Mesothelial cell of epicardium (in vitro differentiated cells): ENCODE measurements around the gene SAXO1. TPM values are rescaled to one million over a fixed set of nuclear protein-coding genes. Genes with fewer than 3 reads are reported as not detected.

Source experiments
- DNase-seq, 2 experiments: peaks; one replicate each; pipeline ENCODE4 v3.0.0; 2021; ENCODE audit warnings: low spot score in 2 of 2; ENCODE audit not compliant: unreplicated experiment in 2 of 2
- H3K27ac Mint-ChIP-seq: 2 replicates; pipeline ENCODE4 v1.8.0; 2021; ENCODE audit warnings: mixed read lengths
- H3K27me3 Mint-ChIP-seq: 2 replicates; pipeline ENCODE4 v1.8.0; 2021; ENCODE audit warnings: low read depth, mixed read lengths
- H3K36me3 Mint-ChIP-seq: 2 replicates; pipeline ENCODE4 v1.8.0; 2021; ENCODE audit warnings: mixed read lengths
- H3K4me1 Mint-ChIP-seq: 2 replicates; pipeline ENCODE4 v1.8.0; 2021; ENCODE audit warnings: mixed read lengths
- H3K4me3 Mint-ChIP-seq: 2 replicates; pipeline ENCODE4 v1.8.0; 2021; ENCODE audit warnings: mild to moderate bottlenecking, moderate library complexity, mixed read lengths
- H3K9me3 Mint-ChIP-seq: 2 replicates; pipeline ENCODE4 v1.8.0; 2021; ENCODE audit warnings: mixed read lengths
- total RNA-seq: library from RNA; stranded (reverse); gene quantifications from 3 replicates; pipeline ENCODE4 v1.2.1, GENCODE V29; 2021
- TF ChIP-seq, protein P1 (sequence below): fragments of 200-600 bp; sonication (generic); IDR thresholded peaks from one replicate; pipeline ENCODE4 v1.5.0; 2021; ENCODE audit warnings: antibody characterized with exemption; ENCODE audit not compliant: unreplicated experiment

SAXO1 gene
- total RNA-seq, 1 donor from 2014 or later, result 0.38 TPM

DNA sequence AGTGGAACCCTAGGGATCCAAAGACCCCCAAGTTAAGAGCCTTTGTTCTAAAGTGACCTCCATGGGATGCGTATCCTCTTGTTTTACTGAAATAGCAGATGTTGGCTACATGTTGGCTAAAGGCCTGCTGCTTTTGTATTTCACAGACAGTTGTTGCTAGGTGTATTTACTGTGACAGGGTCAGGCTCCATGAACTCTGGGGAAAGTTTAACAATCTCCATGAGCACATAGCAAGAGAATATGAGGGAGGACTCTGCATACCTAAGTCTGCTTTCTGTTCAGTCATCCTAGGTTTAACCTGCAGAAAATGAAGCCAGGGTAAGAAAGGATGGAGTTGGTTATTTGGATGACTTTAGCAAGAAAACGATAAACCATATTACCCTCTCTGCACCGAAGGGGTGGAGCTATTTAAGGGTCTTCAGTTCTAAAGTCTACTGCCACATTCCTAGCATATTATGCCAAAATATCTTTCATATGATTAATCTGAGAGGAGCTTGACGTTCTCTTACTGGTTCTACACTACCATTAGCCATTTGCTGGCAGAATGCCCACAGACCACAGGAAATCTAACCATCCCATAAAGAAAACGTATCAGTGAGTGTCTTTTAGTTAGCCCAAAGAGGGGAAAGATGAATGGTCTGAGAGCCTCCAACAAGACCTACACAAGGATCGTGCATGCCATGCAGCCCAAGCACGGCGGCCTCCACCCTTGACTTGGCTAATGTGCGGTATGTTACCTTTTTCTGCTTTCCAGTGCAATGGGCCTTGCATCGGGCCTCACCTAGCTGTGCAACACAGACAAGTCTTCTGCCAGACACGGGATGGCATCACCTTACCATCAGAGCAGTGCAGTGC, 127.8 kb downstream of the SAXO1 start:
- TF ChIP-seq, protein P1, sequence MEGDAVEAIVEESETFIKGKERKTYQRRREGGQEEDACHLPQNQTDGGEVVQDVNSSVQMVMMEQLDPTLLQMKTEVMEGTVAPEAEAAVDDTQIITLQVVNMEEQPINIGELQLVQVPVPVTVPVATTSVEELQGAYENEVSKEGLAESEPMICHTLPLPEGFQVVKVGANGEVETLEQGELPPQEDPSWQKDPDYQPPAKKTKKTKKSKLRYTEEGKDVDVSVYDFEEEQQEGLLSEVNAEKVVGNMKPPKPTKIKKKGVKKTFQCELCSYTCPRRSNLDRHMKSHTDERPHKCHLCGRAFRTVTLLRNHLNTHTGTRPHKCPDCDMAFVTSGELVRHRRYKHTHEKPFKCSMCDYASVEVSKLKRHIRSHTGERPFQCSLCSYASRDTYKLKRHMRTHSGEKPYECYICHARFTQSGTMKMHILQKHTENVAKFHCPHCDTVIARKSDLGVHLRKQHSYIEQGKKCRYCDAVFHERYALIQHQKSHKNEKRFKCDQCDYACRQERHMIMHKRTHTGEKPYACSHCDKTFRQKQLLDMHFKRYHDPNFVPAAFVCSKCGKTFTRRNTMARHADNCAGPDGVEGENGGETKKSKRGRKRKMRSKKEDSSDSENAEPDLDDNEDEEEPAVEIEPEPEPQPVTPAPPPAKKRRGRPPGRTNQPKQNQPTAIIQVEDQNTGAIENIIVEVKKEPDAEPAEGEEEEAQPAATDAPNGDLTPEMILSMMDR, result no peak
- Mint-ChIP-seq H3K27me3 (no peaks in the 10 kb centered on the region), H3K4me1 (peaks cover 2% of the 10 kb centered on the region), H3K36me3 (peaks cover 12% of the 10 kb centered on the region), H3K27ac (no peak overlapping the region), H3K9me3 (peaks cover 24% of the 10 kb centered on the region), H3K4me3 (no peak overlapping the region)
- DNase-seq, result no peak

GRCh38 chr9:18903450-18903849, 129.6 kb downstream of the SAXO1 start:
- Mint-ChIP-seq H3K9me3 (peaks cover 40% of the 10 kb centered on the region), H3K27ac (no peak overlapping the region), H3K36me3 (peaks cover 15% of the 10 kb centered on the region), H3K27me3 (no peaks in the 10 kb centered on the region), H3K4me3 (no peak overlapping the region), H3K4me1 (no peaks in the 10 kb centered on the region)
- DNase-seq, result no peak
- TF ChIP-seq, protein P1, result no peak

DNA sequence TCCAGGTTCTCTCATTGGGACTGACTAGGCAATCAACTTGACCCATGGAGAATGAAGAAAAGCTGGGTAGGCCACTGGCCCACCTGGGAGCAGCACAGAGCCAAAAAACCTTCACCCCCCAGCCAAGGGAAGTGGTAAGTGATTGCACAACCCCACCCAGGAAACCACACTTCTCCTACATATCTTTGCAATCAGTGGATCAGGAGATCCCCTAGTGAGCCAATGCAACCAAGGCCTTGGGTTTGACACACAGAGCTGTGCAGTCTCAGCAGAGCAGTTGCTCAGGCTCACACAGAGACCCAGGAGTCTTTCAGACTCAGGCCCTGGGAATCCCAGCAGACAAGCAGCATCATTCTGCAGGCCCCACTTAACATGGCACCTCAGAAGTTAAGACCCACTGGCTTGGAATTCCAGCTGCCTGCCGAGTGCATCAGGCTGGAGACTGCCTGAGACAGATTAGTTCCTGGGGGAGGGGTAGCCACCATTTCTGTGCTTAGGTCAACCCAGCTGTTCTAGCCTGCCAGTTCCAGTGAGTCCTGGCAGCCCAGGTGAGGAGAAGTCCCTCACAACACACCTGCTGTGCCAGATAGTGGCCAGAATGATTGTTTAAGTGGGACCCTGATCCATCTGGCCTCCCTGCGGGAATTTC, 136.4 kb downstream of the SAXO1 start:
- DNase-seq, result no peak
- no peaks in the 10 kb centered on the region for H3K4me1 Mint-ChIP-seq
- H3K27me3 Mint-ChIP-seq, result peaks cover 1% of the 10 kb centered on the region
- H3K4me3 Mint-ChIP-seq, result no peak overlapping the region
- TF ChIP-seq, protein P1, result no peak
- no peak overlapping the region for H3K27ac Mint-ChIP-seq
- H3K36me3 Mint-ChIP-seq, result peaks cover 48% of the 10 kb centered on the region
- peaks cover 65% of the 10 kb centered on the region for H3K9me3 Mint-ChIP-seq

DNA sequence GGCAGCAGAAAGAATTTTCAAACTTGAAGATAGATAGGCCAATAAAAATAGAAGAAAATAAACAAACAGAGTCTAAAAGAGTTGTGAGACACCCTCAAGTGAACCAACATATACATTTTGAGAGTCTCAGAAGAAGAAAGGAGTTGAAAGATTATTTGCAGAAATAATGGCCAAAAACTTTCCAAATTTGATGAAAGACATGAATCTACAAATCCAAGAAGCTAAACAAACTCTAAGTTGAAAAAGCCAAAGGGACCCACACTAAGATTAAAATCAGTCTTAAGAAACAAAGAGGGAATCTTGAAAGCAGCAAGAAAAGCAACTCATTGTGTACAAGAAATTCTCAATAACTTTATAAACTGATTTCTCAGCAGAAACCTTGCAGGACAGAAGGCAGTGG, 137.0 kb downstream of the SAXO1 start:
- DNase-seq, result no peak
- Mint-ChIP-seq H3K27me3 (peaks cover 1% of the 10 kb centered on the region), H3K36me3 (peaks cover 53% of the 10 kb centered on the region), H3K9me3 (peaks cover 61% of the 10 kb centered on the region), H3K4me3 (no peak overlapping the region), H3K4me1 (no peaks in the 10 kb centered on the region), H3K27ac (no peak overlapping the region)
- TF ChIP-seq, protein P1, result no peak

DNA sequence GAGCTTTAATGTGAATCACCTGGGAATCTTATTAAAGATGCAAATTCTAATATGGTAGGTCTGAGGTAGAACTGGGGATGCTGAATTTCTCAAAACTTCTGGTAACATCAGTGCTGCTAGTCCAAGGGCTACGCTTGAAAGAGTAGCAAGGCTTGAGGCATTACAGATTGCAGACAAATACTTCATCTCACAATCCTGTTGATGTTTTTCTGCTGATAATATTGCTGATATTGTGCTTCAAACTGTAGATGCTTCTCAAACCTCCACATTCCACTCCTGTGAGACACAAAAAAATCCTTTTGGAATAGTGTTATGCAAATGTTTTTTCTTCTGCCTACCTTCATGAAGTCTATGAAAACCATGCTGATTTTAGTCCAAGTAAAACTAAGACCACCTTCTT, 139.5 kb downstream of the SAXO1 start:
- Mint-ChIP-seq H3K27ac (no peak overlapping the region), H3K36me3 (peaks cover 48% of the 10 kb centered on the region), H3K4me1 (peaks cover 14% of the 10 kb centered on the region), H3K9me3 (peaks cover 42% of the 10 kb centered on the region), H3K4me3 (no peak overlapping the region), H3K27me3 (peaks cover 1% of the 10 kb centered on the region)
- TF ChIP-seq, protein P1, result no peak
- DNase-seq, result no peak
